GM19043 (cell line): ENCODE measurements around the gene ATP6V0B.

Experiments
- ATAC-seq: cut with Tn5 transposase; IDR thresholded peaks from one replicate; pipeline ENCODE4 v1.9.1; 2021; ENCODE audit warnings: low read depth; ENCODE audit not compliant: unreplicated experiment

ATP6V0B gene

DNA sequence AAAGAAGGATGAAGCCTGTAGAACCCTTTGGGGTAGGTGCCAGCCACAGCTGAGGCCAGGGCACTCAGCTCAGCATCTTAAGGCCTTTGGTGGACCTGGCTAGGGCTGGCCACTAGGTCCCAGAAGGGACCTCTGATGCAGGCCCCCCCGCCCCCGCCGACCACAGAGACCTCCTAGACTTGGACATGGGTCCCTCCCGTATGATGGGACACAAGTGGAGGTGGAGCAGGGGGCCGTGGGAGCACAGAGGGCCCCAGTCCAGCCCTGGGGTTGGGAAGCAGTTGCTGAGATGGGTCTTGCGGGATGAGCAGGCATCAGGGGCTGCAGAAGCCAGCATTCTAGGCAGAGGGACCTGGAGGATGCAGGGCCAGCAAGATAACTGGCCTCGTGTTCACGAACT is 7.5 kb downstream of the ATP6V0B start:
- ATAC-seq: no peak

DNA sequence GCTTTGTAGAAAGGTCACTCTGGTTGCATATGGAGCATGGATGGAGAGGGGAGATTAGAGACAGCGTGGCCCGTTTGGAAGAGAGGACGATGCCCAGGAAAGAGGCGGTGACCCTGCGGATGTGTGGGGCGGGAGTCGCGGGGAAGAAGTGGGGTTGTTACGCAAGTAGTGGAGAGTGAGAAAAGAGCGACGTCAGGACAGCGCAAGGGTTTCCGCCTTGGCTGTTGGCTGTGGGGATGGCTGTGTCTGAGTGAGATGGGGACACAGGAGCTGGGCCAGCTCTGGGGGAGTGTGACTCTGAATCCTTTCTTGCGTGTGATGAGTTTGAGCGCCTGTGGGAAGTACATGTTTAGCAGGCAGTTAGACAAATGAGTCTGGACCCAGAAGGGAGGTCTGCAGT is 8.0 kb downstream of the ATP6V0B start:
- no peak for ATAC-seq

DNA sequence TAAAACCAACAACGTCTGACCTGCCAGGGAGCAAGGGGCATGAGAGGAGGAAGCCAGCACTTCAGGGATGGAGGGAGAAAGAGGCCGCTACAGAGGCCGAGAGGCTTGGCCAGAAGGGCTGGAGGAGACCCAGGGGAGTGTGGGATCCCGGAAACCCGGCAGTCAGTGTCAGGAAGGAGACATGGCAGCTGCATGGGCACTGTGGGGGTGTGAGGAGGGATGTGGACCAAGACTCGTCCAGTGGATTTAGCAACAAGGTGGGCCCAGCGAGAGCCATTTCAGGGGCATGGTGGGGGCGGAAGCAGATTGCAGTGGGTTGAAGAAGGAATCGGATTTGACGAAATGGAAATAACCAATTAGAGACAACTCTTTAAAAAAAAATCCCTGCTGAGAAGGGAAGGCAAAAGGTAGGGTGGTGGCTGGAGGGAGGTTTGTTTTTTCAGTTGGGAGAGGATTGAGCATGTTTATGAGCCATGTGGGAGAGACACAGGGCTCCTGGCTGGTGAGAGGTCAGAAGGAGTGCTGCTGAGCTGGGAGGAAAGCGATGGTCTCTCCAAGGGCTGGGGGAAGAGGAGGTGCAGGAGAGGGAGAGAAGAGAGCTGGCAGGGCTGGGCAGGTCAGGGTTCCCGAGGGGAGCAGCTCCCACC is 8.6 kb downstream of the ATP6V0B start:
- ATAC-seq: no peak

DNA sequence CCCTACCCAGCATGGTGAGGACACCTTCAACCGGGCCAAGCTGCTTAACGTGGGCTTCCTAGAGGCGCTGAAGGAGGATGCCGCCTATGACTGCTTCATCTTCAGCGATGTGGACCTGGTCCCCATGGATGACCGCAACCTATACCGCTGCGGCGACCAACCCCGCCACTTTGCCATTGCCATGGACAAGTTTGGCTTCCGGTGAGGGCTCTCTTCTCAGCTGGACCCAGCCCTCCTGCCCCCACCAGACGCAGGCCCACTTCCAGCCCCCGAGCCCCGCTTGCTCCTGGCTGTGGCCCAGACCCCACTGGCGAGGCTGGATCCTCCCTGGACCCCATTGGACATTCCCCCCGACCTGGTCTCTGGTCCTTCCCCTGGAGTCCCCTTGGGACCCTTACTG is 10.1 kb downstream of the ATP6V0B start:
- no peak for ATAC-seq

DNA sequence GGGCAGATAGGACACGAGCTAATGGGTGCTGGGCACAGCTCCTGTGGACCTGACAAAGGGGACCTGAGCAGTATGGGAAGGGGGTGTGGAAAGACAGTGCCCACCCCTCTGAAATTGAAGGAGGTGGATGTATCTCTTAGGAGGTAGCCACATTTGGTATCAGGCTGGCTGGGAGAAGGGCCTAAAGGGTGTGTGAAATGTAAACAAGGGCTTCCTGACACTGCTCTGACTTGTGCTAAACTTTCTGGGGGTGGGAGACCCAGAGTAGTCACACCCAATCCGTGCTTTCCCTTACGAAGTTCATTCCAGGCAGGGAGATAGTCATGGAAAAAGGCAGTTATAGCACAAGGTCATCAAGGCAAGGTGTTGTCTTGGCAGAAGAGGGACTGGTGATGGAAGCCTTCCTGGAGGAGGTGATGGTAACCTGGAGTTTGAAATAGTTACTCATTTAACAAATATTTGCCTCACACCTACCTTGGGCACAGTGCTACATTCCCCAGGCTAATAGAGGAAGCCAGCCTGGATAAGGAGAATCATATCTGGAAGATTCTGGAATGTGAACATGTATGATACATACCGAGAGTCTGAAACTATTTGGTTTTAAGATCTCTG is 11.3 kb downstream of the ATP6V0B start:
- ATAC-seq: no peak

DNA sequence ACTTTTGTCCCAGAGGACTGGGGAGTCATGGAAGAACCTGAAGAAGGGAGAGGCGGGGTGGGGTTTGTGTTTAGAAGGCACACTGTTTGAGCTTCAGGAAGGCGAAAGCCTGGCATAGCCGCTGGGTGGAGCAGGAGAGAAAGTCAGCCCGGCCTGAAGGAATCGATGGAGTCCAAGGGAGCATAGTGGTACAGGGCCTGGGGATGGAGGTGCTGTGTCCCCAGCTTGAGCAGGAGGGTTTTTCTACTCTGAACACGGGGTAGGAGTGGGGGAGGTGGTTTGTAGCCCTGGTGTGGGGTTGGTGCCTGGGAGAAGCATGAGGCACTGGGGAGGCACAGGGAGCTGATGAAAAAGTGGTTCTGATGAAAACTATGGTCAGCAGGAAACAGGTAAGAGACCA is 12.0 kb downstream of the ATP6V0B start:
- ATAC-seq: no peak

DNA sequence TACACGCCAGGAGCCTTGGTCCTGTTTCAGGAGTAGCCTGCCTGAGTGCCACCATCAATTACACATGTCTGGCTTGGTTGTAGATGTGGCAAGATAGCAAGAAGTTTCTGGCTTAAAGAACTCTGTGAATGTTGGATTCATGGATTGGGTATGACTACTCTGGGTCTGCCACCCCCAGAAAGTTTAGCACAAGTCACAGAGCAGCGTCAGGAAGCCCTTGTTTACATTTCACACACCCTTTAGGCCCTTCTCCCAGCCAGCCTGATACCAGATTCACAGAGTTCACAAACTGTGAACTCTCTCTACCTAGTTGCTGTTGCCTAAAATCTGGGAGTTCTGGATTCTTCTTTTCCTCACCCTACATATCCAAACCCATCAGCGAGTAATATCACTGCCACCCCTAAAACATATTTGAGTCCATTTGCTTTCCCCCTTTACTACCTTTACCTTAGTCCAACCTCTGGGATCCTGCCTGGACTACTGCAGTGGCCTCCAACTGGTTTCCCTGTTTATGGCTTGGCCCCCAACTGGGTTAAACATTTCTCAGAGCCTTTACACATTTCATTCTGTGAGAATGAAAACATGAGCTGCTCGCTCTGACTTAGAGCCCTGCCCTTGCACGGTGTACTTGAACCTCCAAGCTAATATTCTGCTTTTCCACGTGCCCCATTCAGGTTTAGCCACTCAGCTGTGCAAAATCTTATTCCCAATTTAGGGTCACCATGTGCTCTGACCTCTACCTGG is 12.6 kb downstream of the ATP6V0B start:
- ATAC-seq: no peak

DNA sequence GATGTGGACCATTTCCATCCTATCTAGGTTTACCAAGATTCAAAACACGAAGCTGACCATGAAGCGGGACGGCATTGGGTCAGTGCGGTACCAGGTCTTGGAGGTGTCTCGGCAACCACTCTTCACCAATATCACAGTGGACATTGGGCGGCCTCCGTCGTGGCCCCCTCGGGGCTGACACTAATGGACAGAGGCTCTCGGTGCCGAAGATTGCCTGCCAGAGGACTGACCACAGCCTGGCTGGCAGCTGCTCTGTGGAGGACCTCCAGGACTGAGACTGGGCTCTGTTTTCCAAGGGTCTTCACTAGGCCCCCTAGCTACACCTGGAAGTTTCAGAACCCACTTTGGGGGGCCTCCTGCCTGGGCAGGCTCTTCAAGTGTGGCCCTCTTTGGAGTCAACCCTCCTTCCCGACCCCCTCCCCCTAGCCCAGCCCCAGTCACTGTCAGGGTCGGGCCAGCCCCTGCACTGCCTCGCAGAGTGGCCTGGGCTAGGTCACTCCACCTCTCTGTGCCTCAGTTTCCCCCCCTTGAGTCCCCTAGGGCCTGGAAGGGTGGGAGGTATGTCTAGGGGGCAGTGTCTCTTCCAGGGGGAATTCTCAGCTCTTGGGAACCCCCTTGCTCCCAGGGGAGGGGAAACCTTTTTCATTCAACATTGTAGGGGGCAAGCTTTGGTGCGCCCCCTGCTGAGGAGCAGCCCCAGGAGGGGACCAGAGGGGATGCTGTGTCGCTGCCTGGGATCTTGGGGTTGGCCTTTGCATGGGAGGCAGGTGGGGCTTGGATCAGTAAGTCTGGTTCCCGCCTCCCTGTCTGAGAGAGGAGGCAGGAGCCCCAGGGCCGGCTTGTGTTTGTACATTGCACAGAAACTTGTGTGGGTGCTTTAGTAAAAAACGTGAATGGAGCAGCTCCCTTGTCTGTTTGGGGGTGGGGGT is 15.8 kb downstream of the ATP6V0B start:
- ATAC-seq: no peak

DNA sequence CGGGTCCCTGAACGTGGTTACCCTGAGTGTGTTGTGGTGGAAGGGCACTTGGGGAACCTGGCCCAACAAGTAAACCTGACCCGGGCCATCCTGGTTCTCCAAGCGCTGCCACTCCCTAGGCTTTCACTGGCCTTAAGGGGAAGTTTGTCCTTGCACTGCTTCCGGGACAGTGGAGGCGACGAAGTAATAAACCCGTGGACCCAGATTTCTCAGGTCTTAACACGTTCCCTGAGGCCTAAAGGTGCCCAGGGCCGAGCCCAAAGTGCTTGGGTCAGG is 16.4 kb downstream of the ATP6V0B start:
- no peak for ATAC-seq

DNA sequence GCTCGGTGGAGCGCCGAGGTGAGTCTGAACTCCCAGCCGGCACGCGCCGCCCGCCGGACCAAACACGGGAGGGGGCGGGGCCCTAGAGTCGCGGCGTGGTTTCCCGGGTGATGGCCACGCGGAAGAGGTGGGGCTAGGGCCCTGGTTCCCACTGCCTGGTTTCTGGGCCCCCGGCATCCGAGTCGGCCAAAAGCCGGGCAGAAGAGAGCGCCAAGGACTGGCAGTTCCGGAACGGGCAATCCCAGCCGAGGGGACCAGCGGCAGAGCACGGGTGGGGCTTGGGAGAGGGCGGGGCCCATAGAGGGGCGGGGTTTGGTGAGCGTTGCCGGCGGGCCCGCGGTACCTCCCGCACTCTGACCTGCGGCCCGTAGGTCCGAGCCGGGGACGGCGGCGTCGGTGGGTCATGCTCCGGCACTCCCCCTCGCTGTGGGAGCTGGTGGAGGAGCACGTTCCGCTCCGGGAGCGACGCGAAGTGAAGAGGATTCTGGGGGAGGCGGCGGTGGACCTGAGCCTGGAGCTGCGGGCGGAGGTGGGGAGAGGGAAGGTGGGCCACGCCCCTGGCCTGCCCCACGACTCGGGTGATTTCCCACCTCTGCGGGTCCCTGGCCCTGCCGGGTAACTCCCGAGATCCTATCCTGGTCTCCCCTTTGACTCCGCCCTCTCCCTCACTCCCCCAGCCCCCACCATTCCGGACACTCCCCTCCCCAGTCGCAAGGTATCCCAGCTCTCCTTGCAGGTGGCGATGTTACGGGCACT is 16.9 kb downstream of the ATP6V0B start, which contains the start of gene CCDC24:
Gene CCDC24, plus strand, starts transcription at position 124 of the 756 bp plus-strand sequence. Its CDS starts 280 bp downstream, at position 404.
- ATAC-seq: peak; percentile 50

DNA sequence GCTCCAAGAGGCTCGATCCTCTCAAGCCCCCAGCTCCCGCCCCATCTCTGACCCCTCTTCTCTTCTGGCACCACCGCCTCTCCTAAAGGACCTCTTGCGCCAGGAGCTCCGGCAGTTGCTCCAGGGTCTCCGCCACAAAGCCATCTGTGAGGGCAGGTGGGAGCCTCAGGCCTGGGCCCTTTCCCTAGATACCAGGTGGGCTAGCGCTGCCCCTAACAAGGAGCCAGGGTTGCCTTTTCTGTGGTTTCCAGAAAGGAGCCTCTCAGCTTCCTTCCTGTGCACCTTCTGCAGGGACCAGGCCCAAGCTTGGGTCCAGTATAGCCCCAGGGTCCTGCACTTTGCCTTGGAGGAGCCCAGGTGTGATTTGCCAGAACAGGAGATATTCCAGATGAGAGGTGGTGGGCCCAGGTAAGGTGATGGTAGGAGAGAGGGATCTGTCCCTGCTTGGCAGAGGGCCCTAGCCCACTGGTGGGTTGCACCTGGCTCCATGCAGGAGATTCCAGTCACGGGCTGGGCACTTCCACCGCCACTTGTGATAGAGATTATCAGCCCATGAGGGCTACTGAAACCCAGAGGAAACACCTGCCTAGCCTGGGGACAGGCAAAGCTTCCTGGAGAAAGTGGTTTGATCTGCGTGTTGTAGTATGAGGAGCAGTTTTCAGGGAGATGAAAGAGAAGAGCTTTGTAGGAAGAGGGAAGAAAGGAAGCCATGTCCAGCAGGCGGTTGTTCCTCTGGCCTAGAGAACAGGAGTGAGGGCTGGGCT is 17.7 kb downstream of the ATP6V0B start:
- no peak for ATAC-seq

DNA sequence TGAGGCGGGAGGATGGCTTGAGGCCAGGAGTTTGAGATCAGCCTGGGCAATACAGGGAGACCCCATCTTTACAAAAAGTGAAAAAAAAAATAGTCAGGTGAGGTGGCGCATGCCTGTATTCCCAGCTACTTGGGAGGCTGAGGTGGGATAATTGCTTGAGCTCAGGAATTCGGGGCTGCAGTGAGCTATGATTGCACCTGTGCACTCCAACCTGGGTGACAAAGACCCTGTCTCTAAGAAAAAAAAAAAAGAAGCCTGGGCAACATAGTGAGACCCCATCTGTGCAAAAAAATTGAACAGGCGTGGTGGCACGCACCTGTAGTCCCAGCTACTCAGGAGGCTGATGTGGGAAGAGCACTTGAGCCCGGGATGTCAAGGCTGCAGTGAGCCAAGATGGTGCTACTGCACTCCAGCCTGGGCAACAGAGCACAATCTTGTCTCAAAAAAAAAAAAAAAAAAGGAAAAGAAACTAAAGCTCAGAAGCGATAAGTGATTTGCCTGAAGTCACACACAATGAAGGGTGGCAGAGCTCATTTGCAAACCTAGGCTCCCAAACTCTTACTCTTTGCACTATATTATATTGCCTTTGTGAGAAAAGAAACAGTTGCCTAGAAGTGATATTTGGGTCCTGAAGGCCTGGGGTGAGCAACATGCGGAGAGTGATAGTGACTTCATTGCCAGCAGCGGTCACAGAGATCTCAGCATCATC is 18.6 kb downstream of the ATP6V0B start:
- ATAC-seq: no peak

DNA sequence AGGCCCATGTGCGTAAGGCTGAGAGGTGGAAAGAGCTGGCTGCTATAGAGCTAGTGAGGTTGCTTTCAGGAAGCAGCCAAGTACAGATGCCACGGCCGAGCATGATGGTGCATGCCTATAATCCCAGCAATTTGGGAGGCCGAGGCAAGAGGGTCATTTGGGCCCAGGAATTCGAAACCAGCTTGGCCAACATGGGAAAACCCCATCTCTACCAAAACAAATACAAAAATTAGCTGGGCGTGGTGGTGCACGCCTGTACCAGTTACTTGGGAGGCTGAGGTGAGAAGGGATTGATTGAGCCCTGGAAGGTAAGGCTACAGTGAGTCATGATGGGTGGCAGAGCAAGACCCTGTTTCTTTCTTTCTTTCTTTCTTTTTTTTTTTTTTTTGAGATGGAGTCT is 19.3 kb downstream of the ATP6V0B start:
- ATAC-seq: no peak

DNA sequence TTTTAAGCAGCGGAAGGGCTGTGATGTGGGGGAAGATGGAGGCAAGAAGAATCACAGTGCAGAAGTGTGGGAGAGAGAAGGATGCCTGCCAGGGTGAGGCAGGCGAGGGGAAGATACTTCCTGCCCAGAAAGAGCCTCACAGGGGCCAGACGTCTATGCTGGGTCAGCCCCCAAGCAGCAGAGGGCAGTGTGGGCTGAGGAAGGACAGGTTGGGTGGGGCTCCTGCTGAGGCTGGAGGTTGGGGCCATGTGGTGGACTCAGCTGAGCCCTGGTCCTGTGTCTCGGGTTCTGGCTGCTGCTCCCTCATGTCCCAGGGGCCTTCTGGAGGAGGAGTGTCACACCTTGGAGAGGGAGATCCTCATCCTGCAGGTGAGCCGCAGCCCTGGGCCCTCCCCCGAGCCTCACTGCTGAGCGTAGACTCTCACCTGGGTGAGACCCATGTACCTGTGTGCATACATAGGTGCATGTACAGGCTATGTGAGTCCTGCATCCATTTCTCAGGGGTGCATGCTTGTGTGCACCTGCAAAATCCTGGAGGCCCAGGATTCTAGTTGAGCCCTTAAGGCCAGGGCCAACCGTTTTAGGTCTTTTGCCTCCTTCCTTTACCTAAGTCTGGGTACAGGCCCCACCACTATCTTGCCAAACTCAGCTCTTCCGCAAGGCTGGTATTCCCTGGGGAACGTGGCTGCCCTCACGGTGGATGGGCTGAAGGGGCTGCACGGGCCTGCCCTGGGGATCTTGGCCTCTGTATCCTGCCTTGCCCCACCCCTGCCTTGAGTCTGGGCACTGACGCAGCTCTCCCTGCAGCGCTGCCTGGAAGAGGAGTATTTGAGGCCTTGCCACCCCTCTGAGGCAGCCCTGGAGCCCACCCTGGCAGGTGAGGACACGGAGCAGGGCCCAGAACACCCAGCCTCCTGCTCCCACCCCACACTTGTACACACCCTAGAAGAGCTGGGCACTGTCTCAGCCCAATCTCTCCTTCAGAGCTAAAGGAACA is 20.3 kb downstream of the ATP6V0B start:
- no peak for ATAC-seq

DNA sequence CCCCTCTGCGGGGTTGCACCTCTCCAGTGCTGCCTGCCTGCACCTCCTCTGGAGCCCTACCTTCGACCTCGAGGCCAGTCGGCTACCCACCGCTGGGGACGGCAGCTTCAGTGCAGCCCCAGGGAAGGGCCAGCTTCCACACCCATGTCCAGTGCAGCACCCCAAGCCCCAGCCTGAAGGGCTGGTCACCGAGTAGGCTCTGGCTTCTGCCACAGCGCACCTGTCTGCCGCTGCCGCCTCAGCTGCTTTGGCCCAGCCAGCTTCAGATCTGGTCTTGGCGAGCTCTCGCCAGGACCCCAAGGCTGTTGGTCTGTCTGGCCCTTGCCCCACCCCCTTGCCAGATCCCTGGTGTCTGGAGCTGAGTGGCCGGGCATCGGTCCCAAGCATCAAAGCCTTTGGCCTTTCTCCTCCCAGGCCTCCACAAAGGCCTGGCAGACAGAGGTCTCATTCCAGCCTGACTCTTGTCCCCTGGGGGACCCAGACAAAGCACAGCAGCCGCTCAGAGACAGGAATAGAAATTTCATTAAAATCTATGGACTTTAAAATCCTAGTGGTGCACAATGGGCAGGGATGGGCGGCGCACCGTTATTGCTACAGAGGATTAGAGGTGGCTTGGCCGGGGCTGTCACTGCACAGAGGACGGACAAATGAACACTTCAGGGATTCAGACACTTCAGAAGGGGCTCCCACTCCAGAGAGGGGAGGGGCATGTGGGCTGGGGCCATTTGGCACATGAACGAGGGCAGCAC is 21.4 kb downstream of the ATP6V0B start:
- no peak for ATAC-seq

DNA sequence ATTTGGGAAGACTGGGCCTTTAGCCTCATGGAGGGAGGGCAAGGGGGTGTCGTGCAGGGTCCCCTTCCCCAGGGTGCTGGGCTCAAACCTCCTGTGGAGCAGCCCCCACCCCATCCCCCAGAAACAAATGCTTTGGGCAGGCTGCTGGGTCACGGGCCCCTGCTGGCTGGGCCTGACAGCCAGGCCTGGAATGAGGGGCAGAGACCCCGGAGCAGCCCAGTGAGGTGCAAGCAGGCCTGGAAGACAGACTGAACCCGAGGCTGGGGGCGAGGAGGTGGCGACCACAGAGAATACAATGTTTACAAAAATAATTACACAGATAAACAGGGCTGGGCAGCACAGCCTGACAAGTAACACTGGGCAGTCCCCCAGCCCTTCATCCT is 22.0 kb downstream of the ATP6V0B start:
- ATAC-seq: no peak
